SK-N-SH (cell line): ENCODE measurements around the gene ZNF827. TPM values are rescaled to one million over a fixed set of nuclear protein-coding genes. Genes with fewer than 3 reads are reported as not detected.

Experiments used
- CTCF ChIA-PET: fragments of 300-600, 350-600 bp; formaldehyde crosslinking; extraction: SDS; loops from one replicate; lab custom pipeline; 2021; lab: Yijun Ruan, JAX
- POLR2A ChIA-PET: fragments of 350-600 bp; sonication (Branson Sonifier 250); formaldehyde crosslinking; extraction: SDS; loops from one replicate; lab custom pipeline; 2020; ENCODE audit warnings: antibody characterized with exemption, inconsistent platforms; lab: Yijun Ruan, JAX
- DNase-seq: peaks from one replicate; pipeline ENCODE4 v3.0.0; 2012
- H2AFZ ChIP-seq: fragments of 200-600 bp; sonication (generic); 2 replicates; pipeline ENCODE4 v1.8.1; 2016; ENCODE audit warnings: antibody characterized with exemption, mild to moderate bottlenecking, low read depth
- H3F3A ChIP-seq: fragments of 200-600 bp; sonication (generic); replicated peaks from 2 replicates; pipeline ENCODE3; 2016; ENCODE audit warnings: antibody characterized with exemption, mild to moderate bottlenecking; ENCODE audit not compliant: insufficient read depth
- H3K27ac ChIP-seq, 2 experiments: fragments of 200-500 bp in 1 of 2; fragments of 200-600 bp in 1 of 2; sonication (Bioruptor generic) in 1 of 2; sonication (generic), shearing (Covaris generic) in 1 of 2; 2 replicates each; pipeline versions ENCODE4 v1.5.1 to v1.6.1; 2014 to 2016; ENCODE audit warnings: low read depth in 2 of 2, inconsistent platforms in 1 of 2, low read length in 1 of 2, mild to moderate bottlenecking in 1 of 2, mixed read lengths in 1 of 2
- H3K27me3 ChIP-seq: fragments of 200-600 bp; sonication (generic), shearing (Covaris generic); 2 replicates; pipeline ENCODE4 v1.6.1; 2016; ENCODE audit warnings: mixed run types; ENCODE audit not compliant: insufficient read depth
- H3K36me3 ChIP-seq, 2 experiments: fragments of 200-500 bp in 1 of 2; fragments of 200-600 bp in 1 of 2; sonication (Bioruptor generic) in 1 of 2; sonication (generic) in 1 of 2; replicated peaks in 1 of 2; 2 replicates each; pipeline versions ENCODE3 to v1.5.1; 2014 to 2016; ENCODE audit warnings: low read length in 1 of 2, mild to moderate bottlenecking in 1 of 2; ENCODE audit not compliant: insufficient read depth in 2 of 2, control insufficient read depth in 1 of 2
- H3K4me1 ChIP-seq, 2 experiments: fragments of 200-500 bp in 1 of 2; fragments of 200-600 bp in 1 of 2; sonication (Bioruptor generic) in 1 of 2; sonication (generic), shearing (Covaris generic) in 1 of 2; 2 replicates each; pipeline versions ENCODE4 v1.5.1 to v1.6.1; 2014 to 2016; ENCODE audit warnings: low read depth in 1 of 2, low read length in 1 of 2, mixed run types in 1 of 2; ENCODE audit not compliant: insufficient read depth in 2 of 2, control insufficient read depth in 1 of 2
- H3K4me2 ChIP-seq: fragments of 200-600 bp; sonication (generic), shearing (Covaris generic); 2 replicates; pipeline ENCODE4 v1.6.1; 2017; ENCODE audit warnings: mixed run types
- H3K4me3 ChIP-seq, 2 experiments: fragments of 200-500 bp in 1 of 2; fragments of 200-600 bp in 1 of 2; sonication (Bioruptor generic) in 1 of 2; sonication (generic), shearing (Covaris generic) in 1 of 2; 2 replicates each; pipeline versions ENCODE4 v1.5.1 to v1.8.1; 2014 to 2016; ENCODE audit warnings: low read depth in 2 of 2, inconsistent platforms in 1 of 2, low read length in 1 of 2, mild to moderate bottlenecking in 1 of 2, mixed read lengths in 1 of 2, moderate library complexity in 1 of 2
- H3K79me2 ChIP-seq: fragments of 200-600 bp; sonication (generic); 2 replicates; pipeline ENCODE4 v1.8.1; 2017; ENCODE audit warnings: mild to moderate bottlenecking; ENCODE audit not compliant: insufficient read depth
- H3K9ac ChIP-seq: fragments of 200-600 bp; sonication (generic); 2 replicates; pipeline ENCODE4 v1.6.1; 2017; ENCODE audit warnings: mixed run types
- H3K9me2 ChIP-seq: fragments of 200-600 bp; sonication (generic); 2 replicates; pipeline ENCODE4 v1.6.1; 2017; ENCODE audit warnings: mixed run types
- H3K9me3 ChIP-seq: fragments of 200-600 bp; sonication (generic); 2 replicates; pipeline ENCODE4 v1.6.1; 2017; ENCODE audit warnings: mixed run types, mild to moderate bottlenecking, moderate library complexity
- H4K20me1 ChIP-seq: fragments of 200-600 bp; sonication (generic); 2 replicates; pipeline ENCODE4 v1.6.1; 2017; ENCODE audit warnings: mild to moderate bottlenecking, mixed run types; ENCODE audit not compliant: insufficient read depth
- CHD2 ChIP-seq: fragments of 150-350 bp; IDR thresholded peaks from 2 replicates; pipeline ENCODE4 v1.6.1; 2018; ENCODE audit warnings: low read length; ENCODE audit not compliant: partially characterized antibody
- ELF1 ChIP-seq: IDR thresholded peaks from 2 replicates; pipeline ENCODE4 v1.4.0; 2012
- EP300 ChIP-seq, 2 experiments: IDR thresholded peaks; 2 replicates each; pipeline versions ENCODE4 v1.4.0 to v1.6.1; 2012; ENCODE audit warnings: borderline replicate concordance in 1 of 2, low read depth in 1 of 2, low read length in 1 of 2
- EZH2phosphoT487 ChIP-seq: fragments of 200-600 bp; sonication (generic); IDR thresholded peaks from 2 replicates; pipeline ENCODE4 v1.6.1; 2017; ENCODE audit warnings: low read depth, mixed run types, mild to moderate bottlenecking, antibody characterized with exemption, moderate library complexity, borderline replicate concordance
- FOXJ3 ChIP-seq: sonication (generic); formaldehyde crosslinking; IDR thresholded peaks from 2 replicates; pipeline ENCODE4 v1.5.1; 2020; ENCODE audit warnings: mild to moderate bottlenecking, missing genetic modification reagents
- FOXM1 ChIP-seq: IDR thresholded peaks from 2 replicates; pipeline ENCODE4 v1.4.0; 2012; ENCODE audit warnings: low read depth, mild to moderate bottlenecking
- GABPA ChIP-seq: IDR thresholded peaks from 2 replicates; pipeline ENCODE4 v1.4.0; 2012; ENCODE audit warnings: low read depth, mild to moderate bottlenecking
- GATA2 ChIP-seq: sonication (generic); formaldehyde crosslinking; IDR thresholded peaks from 2 replicates; pipeline ENCODE4 v1.5.0; 2020; ENCODE audit warnings: mild to moderate bottlenecking, missing genetic modification reagents
- IRF3 ChIP-seq: fragments of 150-350 bp; IDR thresholded peaks from 2 replicates; pipeline ENCODE4 v1.6.1; 2016; ENCODE audit warnings: mild to moderate bottlenecking, low read depth, low read length
- MAX ChIP-seq: IDR thresholded peaks from 2 replicates; pipeline ENCODE4 v1.4.0; 2012; ENCODE audit warnings: low read depth
- MEF2A ChIP-seq: IDR thresholded peaks from 2 replicates; pipeline ENCODE4 v1.4.0; 2012; ENCODE audit warnings: low read depth, borderline replicate concordance
- NRF1 ChIP-seq: IDR thresholded peaks from 2 replicates; pipeline ENCODE4 v1.6.1; 2012; ENCODE audit warnings: low read depth, mild to moderate bottlenecking, low read length
- PBX3 ChIP-seq: IDR thresholded peaks from 2 replicates; pipeline ENCODE4; 2012
- RAD21 ChIP-seq: IDR thresholded peaks from 2 replicates; pipeline ENCODE4 v1.6.1; 2012; ENCODE audit warnings: mild to moderate bottlenecking, low read length
- RFX5 ChIP-seq: IDR thresholded peaks from 2 replicates; pipeline ENCODE4 v1.6.1; 2012; ENCODE audit warnings: mild to moderate bottlenecking, improper control_type of control experiment, low read length
- RXRA ChIP-seq: IDR thresholded peaks from 2 replicates; pipeline ENCODE4 v1.4.0; 2012; ENCODE audit warnings: low read depth, mild to moderate bottlenecking, borderline replicate concordance
- SIN3A ChIP-seq: IDR thresholded peaks from 2 replicates; pipeline ENCODE4 v1.6.1; 2012; ENCODE audit warnings: low read depth, mild to moderate bottlenecking, low read length, moderate library complexity, borderline replicate concordance
- SMC3 ChIP-seq: IDR thresholded peaks from 2 replicates; pipeline ENCODE4 v1.6.1; 2012; ENCODE audit warnings: low read depth, low read length, improper control_type of control experiment
- TEAD4 ChIP-seq: IDR thresholded peaks from 2 replicates; pipeline ENCODE4 v1.4.0; 2012; ENCODE audit warnings: mild to moderate bottlenecking, borderline replicate concordance; ENCODE audit not compliant: insufficient read depth
- YY1 ChIP-seq: IDR thresholded peaks from 2 replicates; pipeline ENCODE4 v1.4.0; 2012; ENCODE audit warnings: low read depth, mild to moderate bottlenecking
- ZBTB33 ChIP-seq: IDR thresholded peaks from 2 replicates; pipeline ENCODE4 v1.4.0; 2012; ENCODE audit warnings: low read depth, borderline replicate concordance
- WGBS: methylation state at CpG from one replicate; pipeline ENCODE4 v1.1.6; 2017; ENCODE audit warnings: low lambda C conversion rate; 5-methylcytosine and 5-hydroxymethylcytosine counted together
- polyA plus RNA-seq, 3 experiments: library from polyadenylated mRNA; depleted of rRNA; stranded (reverse); fragments of >200 nt; gene quantifications; 2 replicates each; pipeline ENCODE4 v1.2.3, GENCODE V29; 2012

Gene ZNF827
- polyA plus RNA-seq, 1 of the 3 experiments (the other 2 are of a cell fraction): 23.2 TPM

GRCh38 chr4:145931403-145931802 lies 7.2 kb downstream of the ZNF827 start:
- 62% methylated on average over 2 of the region's 2 CpGs for WGBS
- peak overlapping the region; percentile 15 to 72; a peak in 3 of 4 replicates for H3K27ac ChIP-seq
- H3F3A ChIP-seq: peaks cover 5% of the 10 kb centered on the region
- POLR2A ChIA-PET: interaction anchor here (0.9 kb wide), 1 partner anchor 8 kb away, joined by 3 read pairs; no protein-coding TSS in a partner anchor
- H3K9ac ChIP-seq: no peak overlapping the region
- CTCF ChIA-PET: interaction anchor here (0.9 to 2.0 kb wide), 5 partner anchors 15 to 1088 kb away, joined by 3 to 6 read pairs (median 3); no protein-coding TSS in a partner anchor
- H3K4me1 ChIP-seq: peaks cover 46 to 52% of the 10 kb centered on the region in 2 experiments
- H3K27me3 ChIP-seq: no peaks in the 10 kb centered on the region
- peaks cover 98% of the 10 kb centered on the region for H3K79me2 ChIP-seq
- DNase-seq: peak; percentile 69
- peaks cover 34% of the 10 kb centered on the region for H4K20me1 ChIP-seq
- H3K4me2 ChIP-seq: no peak overlapping the region
- no peak overlapping the region for H3K4me3 ChIP-seq
- peaks cover 2 to 8% of the 10 kb centered on the region in 2 experiments for H3K36me3 ChIP-seq
- no peaks in the 10 kb centered on the region for H3K9me3 ChIP-seq
- H2AFZ ChIP-seq: no peak overlapping the region
- no peaks in the 10 kb centered on the region for H3K9me2 ChIP-seq
- TF ChIP-seq SIN3A (no peak), YY1 (no peak), MAX (no peak), RAD21 (peak; percentile 9; the same call in 1 of the 2 replicates), FOXM1 (no peak), NRF1 (no peak), FOXJ3 (CRISPR knock-in tag) (no peak), RXRA (no peak), EZH2phosphoT487 (no peak), GATA2 (peak; percentile 88), TEAD4 (no peak), IRF3 (no peak), CHD2 (peak; percentile 48), ELF1 (no peak), SMC3 (no peak), RFX5 (no peak), ZBTB33 (no peak), GABPA (no peak), PBX3 (no peak), EP300 (IDR thresholded peaks at IDR 0.05; ENCODE audit: borderline replicate concordance in 1 of 2, low read depth in 1 of 2, low read length in 1 of 2) (peak in 1 of 2 experiments; percentile 64; a peak in 2 of 4 replicates), MEF2A (no peak)
- TF ChIP-seq, all 33 proteins: peak for 4
